K562 (cell line): ENCODE data around the gene APCDD1. TPM values are rescaled to one million over a fixed set of nuclear protein-coding genes. Genes with fewer than 3 reads are reported as not detected.

Experiments used
- DDX20 ChIP-seq: fragments of 450-650 bp; IDR thresholded peaks from 2 replicates; pipeline ENCODE4 v1.6.1; 2016; ENCODE audit warnings: missing genetic modification characterization, low read depth, mild to moderate bottlenecking, missing compliant biosample characterization, moderate library complexity
- ELF2 ChIP-seq: fragments of 250-450 bp; sonication (Bioruptor Pico); IDR thresholded peaks from 2 replicates; pipeline ENCODE4 v1.5.0; 2021; ENCODE audit warnings: mild to moderate bottlenecking
- ERF ChIP-seq: fragments of 450-650 bp; formaldehyde crosslinking; IDR thresholded peaks from 2 replicates; pipeline ENCODE4 v1.4.0; 2020; ENCODE audit warnings: mild to moderate bottlenecking, mixed read lengths
- FOXO4 ChIP-seq: fragments of 450-650 bp; formaldehyde crosslinking; IDR thresholded peaks from 2 replicates; pipeline ENCODE4 v1.4.0; 2020; ENCODE audit warnings: mild to moderate bottlenecking, moderate library complexity
- GTF2A2 ChIP-seq: IDR thresholded peaks from 2 replicates; pipeline ENCODE4 v1.6.1; 2016; ENCODE audit warnings: mild to moderate bottlenecking, missing genetic modification characterization, missing compliant biosample characterization
- HDAC1 ChIP-seq, 2 experiments: fragments of 450-650 bp; IDR thresholded peaks; 2 replicates each; pipeline ENCODE4 v1.6.1; 2016 to 2017; ENCODE audit warnings: inconsistent platforms in 1 of 2, mild to moderate bottlenecking in 1 of 2, moderate library complexity in 1 of 2
- NCOA4 ChIP-seq: fragments of 450-650 bp; IDR thresholded peaks from 2 replicates; pipeline ENCODE4 v1.6.1; 2018; ENCODE audit warnings: mild to moderate bottlenecking; ENCODE audit not compliant: partially characterized antibody
- NFE2L1 ChIP-seq: fragments of 450-650 bp; IDR thresholded peaks from 2 replicates; pipeline ENCODE4 v1.6.1; 2016; ENCODE audit warnings: missing genetic modification characterization, low read depth, mild to moderate bottlenecking, missing compliant biosample characterization, moderate library complexity, borderline replicate concordance
- PBX2 ChIP-seq, 2 experiments: IDR thresholded peaks in 1 of 2; conservative IDR thresholded peaks in 1 of 2; 2 replicates each; pipeline ENCODE4 v1.6.1; 2016; ENCODE audit warnings: low read depth in 2 of 2, mild to moderate bottlenecking in 1 of 2, missing compliant biosample characterization in 1 of 2, missing genetic modification characterization in 1 of 2, moderate library complexity in 1 of 2
- PHF8 ChIP-seq: fragments of 200-600 bp; sonication (generic); IDR thresholded peaks from 2 replicates; pipeline ENCODE4 v1.6.1; 2012; ENCODE audit warnings: mixed run types, mild to moderate bottlenecking, inconsistent platforms, low read length, moderate library complexity, borderline replicate concordance
- POLR2G ChIP-seq: fragments of 200-400 bp; formaldehyde crosslinking; IDR thresholded peaks from 2 replicates; pipeline ENCODE4 v1.6.1; 2017; ENCODE audit warnings: low read depth, mild to moderate bottlenecking, antibody characterized with exemption, low read length, moderate library complexity
- SIN3A ChIP-seq, 2 experiments: fragments of 150-350 bp in 1 of 2; IDR thresholded peaks; 2 replicates each; pipeline ENCODE4 v1.6.1; 2011 to 2016; ENCODE audit warnings: borderline replicate concordance in 2 of 2, low read depth in 2 of 2, low read length in 2 of 2, mild to moderate bottlenecking in 2 of 2, moderate library complexity in 2 of 2; ENCODE audit not compliant: control insufficient read depth in 1 of 2
- SMARCB1 ChIP-seq: IDR thresholded peaks from 2 replicates; pipeline ENCODE4 v1.6.1; 2011; ENCODE audit warnings: improper control_type of control experiment, low read depth; ENCODE audit not compliant: insufficient read length
- TEAD1 ChIP-seq, 2 experiments: fragments of 450-650 bp in 1 of 2; sonication (generic) in 1 of 2; formaldehyde crosslinking; IDR thresholded peaks; 2 replicates each; pipeline versions ENCODE4 v1.4.0 to v1.8.0; 2020 to 2022; ENCODE audit warnings: mild to moderate bottlenecking in 2 of 2, missing genetic modification reagents in 1 of 2
- ZFP36 ChIP-seq: fragments of 150-350 bp; IDR thresholded peaks from 2 replicates; pipeline ENCODE4 v1.6.1; 2018; ENCODE audit warnings: low read length, low read depth; ENCODE audit not compliant: partially characterized antibody
- ZNF175 ChIP-seq: fragments of 200-800 bp; sonication (Bioruptor generic); IDR thresholded peaks from 2 replicates; pipeline ENCODE4 v1.6.1; 2016; ENCODE audit warnings: low read depth, mild to moderate bottlenecking, missing genetic modification characterization, missing compliant biosample characterization
- ZNF431 ChIP-seq: sonication (generic); formaldehyde crosslinking; IDR thresholded peaks from 2 replicates; pipeline ENCODE4 v1.8.0; 2022; ENCODE audit warnings: mild to moderate bottlenecking, missing genetic modification reagents
- ZNF436 ChIP-seq: fragments of 250-450, 450-650 bp; sonication (Bioruptor Pico); formaldehyde crosslinking; IDR thresholded peaks from 2 replicates; pipeline ENCODE4 v1.7.0; 2020; ENCODE audit warnings: mild to moderate bottlenecking
- ZNF512 ChIP-seq: IDR thresholded peaks from 2 replicates; pipeline ENCODE4 v1.6.1; 2016; ENCODE audit warnings: missing genetic modification characterization, missing compliant biosample characterization
- ZNF584 ChIP-seq: fragments of 200-800 bp; sonication (Bioruptor generic); IDR thresholded peaks from 2 replicates; pipeline ENCODE4 v1.6.1; 2016; ENCODE audit warnings: low read depth, mild to moderate bottlenecking, missing genetic modification characterization, missing compliant biosample characterization
- ZNF766 ChIP-seq: fragments of 200-800 bp; sonication (Bioruptor generic); conservative IDR thresholded peaks from 2 replicates; pipeline ENCODE4 v1.6.1; 2016; ENCODE audit warnings: missing genetic modification characterization, missing compliant biosample characterization
- polyA plus RNA-seq, 8 experiments: library from polyadenylated mRNA; depleted of rRNA in 4 of 8; stranded (reverse) in 5 of 8; unstranded in 3 of 8; fragments of >200 nt; fragmentation: Nextera tagmentation in 2 of 8; fragmentation: Illumina TruSeq in 1 of 8; extraction: Ambion mirVana in 2 of 8; extraction: Trizol in 1 of 8; gene quantifications; 2 replicates each; pipeline versions ENCODE4 v1.2.1 to v1.2.3, GENCODE V29; 2011 to 2014; ENCODE audit warnings: inconsistent platforms in 1 of 8, missing spikeins in 1 of 8
- total RNA-seq, 7 experiments: library from RNA; depleted of rRNA in 6 of 7; stranded (reverse); fragments of >200 nt in 6 of 7; fragmentation: Illumina TruSeq in 2 of 7; extraction: Trizol in 2 of 7; gene quantifications; 2 replicates each; pipeline versions ENCODE4 v1.2.1 to v1.2.3, GENCODE V29; 2011 to 2021; ENCODE audit warnings: low replicate concordance in 1 of 7

Gene APCDD1
- total and polyA plus RNA-seq, 9 of the 15 experiments (the other 6 are each of a cell fraction or from before 2014, with no cell fraction given), result 0.07 TPM; not detected in 8

- TF ChIP-seq FOXO4 (CRISPR knock-in tag) (no peak), TEAD1 (CRISPR knock-in tag; IDR thresholded peaks at IDR 0.05) (peak in 1 of 2 experiments; percentile 61; a peak in 1 of 4 replicates), DDX20 (tag) (no peak), POLR2G (peak; percentile 86), ZNF436 (CRISPR knock-in tag) (no peak), ZNF175 (no peak), ZNF766 (CRISPR knock-in tag) (no peak), ERF (CRISPR knock-in tag) (no peak), ELF2 (0 out of 2 replicates have a peak, but pooled peaks have one; percentile 47), ZNF512 (no peak), ZNF584 (no peak), SMARCB1 (no peak), HDAC1 (IDR thresholded peaks at IDR 0.05) (peak in 1 of 2 experiments; percentile 60; a peak in 2 of 4 replicates), GTF2A2 (tag) (no peak), NFE2L1 (no peak), ZFP36 (no peak), SIN3A (IDR thresholded peaks at IDR 0.05; ENCODE audit: borderline replicate concordance in 2 of 2, control insufficient read depth in 1 of 2, low read depth in 2 of 2, low read length in 2 of 2) (peak; percentile 18 to 69; a peak in 2 of 4 replicates), NCOA4 (no peak), ZNF431 (CRISPR knock-in tag) (no peak), PBX2 (CRISPR knock-in tag; IDR thresholded peaks at IDR 0.05; ENCODE audit: low read depth) (no peak), PBX2 (tag; conservative IDR thresholded peaks at IDR 0.05; ENCODE audit: low read depth) (no peak), PHF8 (peak; percentile 80; the same call in 1 of the 2 replicates)
Observed at GRCh38 chr18:10525697-10526560, 71.5 kb downstream of the APCDD1 start, which contains the start of gene NAPG (continued).
